Suprapubic skin (tissue), 4 donors: ENCODE data around the gene ITPRID1. TPM values are rescaled to one million over a fixed set of nuclear protein-coding genes. Genes with fewer than 3 reads are reported as not detected.

Source experiments
- DNase-seq, 2 donors: peaks; one replicate each; pipeline ENCODE4 v3.0.0-alpha.2; 2019; ENCODE audit warnings: low spot score in 2 of 2
- H3K27ac ChIP-seq: fragments of 200-600 bp; sonication (generic); one replicate; pipeline ENCODE4 v1.5.1; 2019
- H3K27me3 ChIP-seq: fragments of 200-600 bp; sonication (generic); one replicate; pipeline ENCODE4 v1.5.1; 2019
- H3K36me3 ChIP-seq: fragments of 200-600 bp; sonication (generic); one replicate; pipeline ENCODE4 v1.5.1; 2019
- H3K4me1 ChIP-seq: fragments of 200-600 bp; sonication (generic); one replicate; pipeline ENCODE4 v1.5.1; 2019
- H3K4me3 ChIP-seq: fragments of 200-600 bp; sonication (generic); one replicate; pipeline ENCODE4 v1.5.1; 2019; ENCODE audit warnings: mild to moderate bottlenecking
- H3K9me3 ChIP-seq: fragments of 200-600 bp; sonication (generic); one replicate; pipeline ENCODE4 v1.5.1; 2019
- EP300 ChIP-seq: sonication (generic); formaldehyde crosslinking; IDR thresholded peaks from one replicate; pipeline ENCODE4 v1.6.1; 2017; ENCODE audit warnings: antibody characterized with exemption
- POLR2A ChIP-seq, 2 donors: fragments of 450-650 bp; IDR thresholded peaks; one replicate each; pipeline ENCODE4 v1.6.1; 2017; ENCODE audit warnings: antibody characterized with exemption in 2 of 2, mild to moderate bottlenecking in 2 of 2, moderate library complexity in 2 of 2
- POLR2AphosphoS5 ChIP-seq, 3 donors: sonication (generic); formaldehyde crosslinking; IDR thresholded peaks; one replicate each; pipeline ENCODE4 v1.6.1; 2017; ENCODE audit warnings: antibody characterized with exemption in 3 of 3
- WGBS: methylation state at CpG from one replicate; pipeline ENCODE4 v1.1.5; 2018; 5-methylcytosine and 5-hydroxymethylcytosine counted together
- total RNA-seq, 4 donors: library from RNA; depleted of rRNA; stranded (reverse); fragments of >200 nt; gene quantifications; one replicate each; pipeline ENCODE4 v1.1.0, GENCODE V29; 2016
- TF ChIP-seq, protein P1 (sequence below), 2 donors: fragments of 200-600 bp in 1 of 2; fragments of 450-650 bp in 1 of 2; sonication (generic) in 1 of 2; IDR thresholded peaks; one replicate each; pipeline ENCODE4 v1.5.1; 2016 to 2019; ENCODE audit warnings: antibody characterized with exemption in 2 of 2, mild to moderate bottlenecking in 1 of 2, moderate library complexity in 1 of 2

ITPRID1 gene
- total RNA-seq, 4 donors from 2014 or later, result 4.4 to 27.7 (median 7.9) TPM

DNA sequence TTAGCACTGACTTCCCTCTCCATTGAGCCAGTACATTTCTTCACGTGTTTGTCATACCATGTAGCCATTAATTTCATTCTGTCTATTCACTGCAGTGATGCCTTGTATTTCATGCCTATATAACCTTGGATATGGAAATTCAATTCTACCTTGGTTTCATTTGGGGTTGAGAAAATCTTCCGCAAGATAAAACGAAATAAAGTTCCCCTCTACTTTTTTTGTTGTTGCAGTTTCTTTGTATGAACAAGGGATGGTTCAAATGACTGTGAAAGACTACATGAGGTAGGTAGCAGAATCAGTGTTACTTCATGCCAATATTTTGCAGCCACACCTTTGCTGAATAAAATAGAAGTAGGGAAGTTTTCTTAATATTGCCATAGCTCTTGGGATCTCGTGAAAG is 55.6 kb downstream of the ITPRID1 start:
- Histone ChIP-seq H3K4me3 (no peak overlapping the region), H3K27me3 (no peaks in the 10 kb centered on the region), H3K9me3 (no peaks in the 10 kb centered on the region), H3K4me1 (no peaks in the 10 kb centered on the region), H3K36me3 (no peaks in the 10 kb centered on the region), H3K27ac (no peak overlapping the region)
- no peak for DNase-seq
- TF ChIP-seq EP300, result no peak
- TF ChIP-seq, protein P1, sequence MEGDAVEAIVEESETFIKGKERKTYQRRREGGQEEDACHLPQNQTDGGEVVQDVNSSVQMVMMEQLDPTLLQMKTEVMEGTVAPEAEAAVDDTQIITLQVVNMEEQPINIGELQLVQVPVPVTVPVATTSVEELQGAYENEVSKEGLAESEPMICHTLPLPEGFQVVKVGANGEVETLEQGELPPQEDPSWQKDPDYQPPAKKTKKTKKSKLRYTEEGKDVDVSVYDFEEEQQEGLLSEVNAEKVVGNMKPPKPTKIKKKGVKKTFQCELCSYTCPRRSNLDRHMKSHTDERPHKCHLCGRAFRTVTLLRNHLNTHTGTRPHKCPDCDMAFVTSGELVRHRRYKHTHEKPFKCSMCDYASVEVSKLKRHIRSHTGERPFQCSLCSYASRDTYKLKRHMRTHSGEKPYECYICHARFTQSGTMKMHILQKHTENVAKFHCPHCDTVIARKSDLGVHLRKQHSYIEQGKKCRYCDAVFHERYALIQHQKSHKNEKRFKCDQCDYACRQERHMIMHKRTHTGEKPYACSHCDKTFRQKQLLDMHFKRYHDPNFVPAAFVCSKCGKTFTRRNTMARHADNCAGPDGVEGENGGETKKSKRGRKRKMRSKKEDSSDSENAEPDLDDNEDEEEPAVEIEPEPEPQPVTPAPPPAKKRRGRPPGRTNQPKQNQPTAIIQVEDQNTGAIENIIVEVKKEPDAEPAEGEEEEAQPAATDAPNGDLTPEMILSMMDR (IDR thresholded peaks at IDR 0.05), result no peak
- no peak for TF ChIP-seq POLR2A (IDR thresholded peaks at IDR 0.05)
- TF ChIP-seq POLR2AphosphoS5 (IDR thresholded peaks at IDR 0.05), result no peak
- WGBS, result 78% methylated on average over 4 of the region's 4 CpGs

DNA sequence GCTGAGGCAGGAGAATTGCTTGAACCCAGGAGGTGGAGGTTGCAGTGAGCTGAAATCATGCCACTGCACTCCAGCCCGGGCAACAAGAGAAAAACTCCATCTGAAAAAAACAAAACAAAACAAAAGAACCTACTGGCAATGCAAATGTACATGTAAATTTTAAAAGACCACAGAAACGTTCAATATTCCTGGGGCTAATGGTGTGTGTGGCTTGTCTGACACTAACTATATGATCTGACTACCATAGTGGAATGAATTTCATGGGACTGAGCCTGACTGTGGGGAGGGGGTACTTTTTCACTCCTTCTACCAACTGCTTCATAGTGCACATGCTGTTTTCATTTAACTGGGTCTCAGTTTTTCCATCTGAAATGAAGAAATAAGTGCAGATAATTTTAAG is 69.6 kb downstream of the ITPRID1 start:
- no peak for TF ChIP-seq POLR2A (IDR thresholded peaks at IDR 0.05)
- no peaks in the 10 kb centered on the region for H3K4me1 ChIP-seq
- DNase-seq, result no peak
- no peaks in the 10 kb centered on the region for H3K27me3 ChIP-seq
- 13% methylated on average over 2 of the region's 2 CpGs for WGBS
- H3K36me3 ChIP-seq, result no peaks in the 10 kb centered on the region
- H3K4me3 ChIP-seq, result no peak overlapping the region
- no peak overlapping the region for H3K27ac ChIP-seq
- no peaks in the 10 kb centered on the region for H3K9me3 ChIP-seq

DNA sequence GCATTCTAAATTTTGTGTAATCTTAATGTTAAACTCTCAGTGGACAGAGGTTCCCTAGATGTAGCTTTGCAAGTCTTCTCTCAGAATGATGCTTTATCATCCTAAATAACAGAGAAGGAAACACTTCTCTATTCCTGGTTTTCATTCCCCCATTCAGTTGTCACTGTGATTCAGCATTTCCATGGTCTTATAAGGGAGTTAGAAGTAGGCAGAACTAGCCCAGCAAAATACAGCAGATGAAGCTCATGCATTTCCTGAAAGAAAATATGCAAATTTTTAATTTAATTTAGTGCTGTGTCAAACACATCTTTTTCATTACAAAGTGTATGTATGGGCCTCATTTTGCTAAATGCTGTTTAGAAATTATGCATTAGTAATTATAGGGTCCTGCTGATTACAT is 70.1 kb downstream of the ITPRID1 start:
- no peaks in the 10 kb centered on the region for H3K9me3 ChIP-seq
- no peak for TF ChIP-seq EP300
- TF ChIP-seq POLR2AphosphoS5 (IDR thresholded peaks at IDR 0.05), result no peak
- TF ChIP-seq, protein P1 (IDR thresholded peaks at IDR 0.05), result no peak
- no peak for TF ChIP-seq POLR2A (IDR thresholded peaks at IDR 0.05)
- H3K27ac ChIP-seq, result no peak overlapping the region
- no peak overlapping the region for H3K4me3 ChIP-seq
- DNase-seq, result no peak
- H3K4me1 ChIP-seq, result no peaks in the 10 kb centered on the region
- no peaks in the 10 kb centered on the region for H3K27me3 ChIP-seq
- no peaks in the 10 kb centered on the region for H3K36me3 ChIP-seq

DNA sequence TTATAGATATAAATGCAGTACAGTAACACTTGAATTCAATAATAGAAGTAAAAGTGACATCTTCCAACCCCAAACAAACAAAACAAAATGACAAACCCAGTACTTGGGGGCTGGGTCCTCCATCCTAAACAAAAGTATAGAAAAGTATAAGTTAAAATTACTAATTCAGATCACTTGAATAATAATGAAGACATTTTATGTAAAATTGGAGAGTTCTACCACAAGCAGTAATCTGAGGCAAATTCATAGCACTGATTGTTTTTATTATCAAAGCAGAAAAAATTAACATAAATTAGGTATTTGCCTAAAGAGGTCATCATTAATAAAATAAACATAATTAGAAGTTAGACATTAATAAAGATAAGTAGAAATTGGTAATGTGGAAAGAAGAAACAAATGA is 81.5 kb downstream of the ITPRID1 start:
- no peak overlapping the region for H3K4me3 ChIP-seq
- TF ChIP-seq POLR2AphosphoS5 (IDR thresholded peaks at IDR 0.05), result no peak
- TF ChIP-seq, protein P1 (IDR thresholded peaks at IDR 0.05), result no peak
- no peak for TF ChIP-seq POLR2A (IDR thresholded peaks at IDR 0.05)
- TF ChIP-seq EP300, result no peak

DNA sequence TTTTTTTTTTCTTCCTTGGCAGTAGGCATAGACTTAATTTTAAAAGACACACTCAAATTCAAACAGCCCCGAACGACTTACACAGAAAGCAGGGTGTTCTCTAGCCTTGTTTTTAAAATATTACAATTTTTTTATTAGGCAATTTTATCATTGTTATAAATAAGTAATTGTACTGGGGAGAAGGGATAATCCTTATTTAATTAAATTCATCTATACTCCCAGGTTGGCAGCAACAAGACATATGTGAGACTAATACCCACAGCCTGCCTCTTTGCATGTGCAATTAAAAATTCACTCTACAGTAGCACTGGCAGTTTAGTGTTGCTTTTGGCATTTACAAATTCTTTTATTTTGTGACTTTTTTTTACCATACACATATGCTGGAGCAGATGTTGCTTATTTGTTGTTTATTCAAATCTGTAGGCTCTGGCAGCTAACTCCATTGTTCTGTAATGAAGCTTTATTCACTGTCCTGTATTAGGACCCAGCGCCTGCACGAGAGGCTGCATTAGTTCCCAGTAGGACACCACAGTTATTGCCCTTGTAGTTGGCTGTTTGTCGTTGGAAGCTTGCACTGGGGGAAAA is 88.2 kb downstream of the ITPRID1 start:
- no peak for TF ChIP-seq EP300
- TF ChIP-seq POLR2A (IDR thresholded peaks at IDR 0.05), result no peak
- TF ChIP-seq POLR2AphosphoS5 (IDR thresholded peaks at IDR 0.05), result no peak
- TF ChIP-seq, protein P1 (IDR thresholded peaks at IDR 0.05), result no peak
- Histone ChIP-seq H3K4me1 (no peaks in the 10 kb centered on the region), H3K27me3 (no peaks in the 10 kb centered on the region), H3K4me3 (no peak overlapping the region), H3K27ac (no peak overlapping the region), H3K36me3 (no peaks in the 10 kb centered on the region), H3K9me3 (no peaks in the 10 kb centered on the region)
- no peak for DNase-seq
- WGBS, result 51% methylated on average over 5 of the region's 5 CpGs

More for the DNA sequence above, 81.5 kb downstream of the ITPRID1 start:
- H3K9me3 ChIP-seq, result no peaks in the 10 kb centered on the region
- H3K36me3 ChIP-seq, result no peaks in the 10 kb centered on the region
- no peaks in the 10 kb centered on the region for H3K27me3 ChIP-seq
- no peak for DNase-seq
- no peaks in the 10 kb centered on the region for H3K4me1 ChIP-seq
- H3K27ac ChIP-seq, result no peak overlapping the region

DNA sequence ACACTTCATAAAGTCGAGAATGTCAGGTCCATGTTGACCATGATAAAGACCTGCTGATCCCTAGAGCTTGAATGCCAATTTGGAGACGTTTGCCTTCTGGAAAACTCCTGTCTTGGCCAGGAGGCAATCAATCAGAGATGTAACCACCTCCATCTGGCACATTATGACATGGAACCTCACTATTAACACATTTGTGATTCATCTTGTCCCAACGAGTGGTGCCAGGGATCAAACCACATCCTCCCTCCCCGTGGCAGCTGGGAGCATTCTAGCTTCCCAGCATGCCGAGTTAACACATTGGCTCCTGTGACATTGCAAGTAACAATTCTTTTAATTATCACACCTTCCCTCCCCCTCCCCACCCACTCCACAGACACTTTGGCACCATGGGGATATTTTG is 89.2 kb downstream of the ITPRID1 start:
- 32% methylated on average over 5 of the region's 5 CpGs for WGBS
- TF ChIP-seq, protein P1 (IDR thresholded peaks at IDR 0.05), result no peak
- TF ChIP-seq POLR2A (IDR thresholded peaks at IDR 0.05) (no peak), EP300 (no peak), POLR2AphosphoS5 (IDR thresholded peaks at IDR 0.05) (no peak)
- Histone ChIP-seq H3K27me3 (no peaks in the 10 kb centered on the region), H3K4me1 (no peaks in the 10 kb centered on the region), H3K27ac (no peak overlapping the region), H3K4me3 (no peak overlapping the region), H3K36me3 (no peaks in the 10 kb centered on the region), H3K9me3 (no peaks in the 10 kb centered on the region)
- no peak for DNase-seq
